DMS53 (cell line): Measurements from ENCODE around the gene RHBDD3.

Experiments
- DNase-seq: peaks from one replicate; lab custom pipeline; 2025; lab: John Stamatoyannopoulos, UW

The RHBDD3 gene

GRCh38 chr22:29306175-29306834 is 38.5 kb upstream of the RHBDD3 start, which contains the start of gene GAS2L1:
GAS2L1 (plus strand) TSS chr22:29306650; CDS start chr22:29308106, 1,456 bp downstream.
- DNase-seq: peak; percentile 75

DNA sequence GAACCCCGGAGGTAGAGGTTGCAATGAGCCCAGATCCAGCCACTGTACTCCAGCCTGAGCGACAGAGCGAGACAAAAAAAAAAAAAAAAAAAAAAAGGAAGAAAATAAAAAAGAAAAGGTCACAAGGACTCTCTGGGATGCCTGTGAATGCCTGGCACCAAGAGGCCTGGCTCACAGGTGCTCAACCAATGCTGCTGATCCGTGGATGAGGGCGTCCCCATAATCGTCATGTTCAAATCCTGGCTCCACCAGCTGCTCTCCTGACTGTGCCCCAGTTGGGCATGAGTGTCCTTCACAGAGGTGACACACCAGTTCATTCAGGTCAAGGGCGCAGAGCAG is 38.0 kb upstream of the RHBDD3 start:
- no peak for DNase-seq

GRCh38 chr22:29302681-29303465 is 35.1 kb upstream of the RHBDD3 start:
- DNase-seq: peak; percentile 43

DNA sequence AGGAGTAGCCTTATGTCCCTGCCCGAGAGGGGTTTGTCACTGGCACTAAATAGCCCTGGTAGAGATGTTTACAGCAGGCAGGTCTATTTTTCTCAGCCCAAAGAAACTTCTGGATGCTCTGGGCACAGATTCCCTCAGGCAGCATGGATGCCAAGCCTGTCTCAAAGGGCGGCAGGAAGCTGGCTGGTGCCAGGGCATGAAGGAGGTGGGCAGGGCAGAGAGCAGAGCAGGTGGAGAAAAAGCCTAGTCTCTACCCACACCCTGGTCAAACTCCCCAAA is 34.6 kb upstream of the RHBDD3 start:
- DNase-seq: peak; percentile 30

- no peak for DNase-seq
Observed at GRCh38 chr22:29301716-29302401, 34.1 kb upstream of the RHBDD3 start.

DNA sequence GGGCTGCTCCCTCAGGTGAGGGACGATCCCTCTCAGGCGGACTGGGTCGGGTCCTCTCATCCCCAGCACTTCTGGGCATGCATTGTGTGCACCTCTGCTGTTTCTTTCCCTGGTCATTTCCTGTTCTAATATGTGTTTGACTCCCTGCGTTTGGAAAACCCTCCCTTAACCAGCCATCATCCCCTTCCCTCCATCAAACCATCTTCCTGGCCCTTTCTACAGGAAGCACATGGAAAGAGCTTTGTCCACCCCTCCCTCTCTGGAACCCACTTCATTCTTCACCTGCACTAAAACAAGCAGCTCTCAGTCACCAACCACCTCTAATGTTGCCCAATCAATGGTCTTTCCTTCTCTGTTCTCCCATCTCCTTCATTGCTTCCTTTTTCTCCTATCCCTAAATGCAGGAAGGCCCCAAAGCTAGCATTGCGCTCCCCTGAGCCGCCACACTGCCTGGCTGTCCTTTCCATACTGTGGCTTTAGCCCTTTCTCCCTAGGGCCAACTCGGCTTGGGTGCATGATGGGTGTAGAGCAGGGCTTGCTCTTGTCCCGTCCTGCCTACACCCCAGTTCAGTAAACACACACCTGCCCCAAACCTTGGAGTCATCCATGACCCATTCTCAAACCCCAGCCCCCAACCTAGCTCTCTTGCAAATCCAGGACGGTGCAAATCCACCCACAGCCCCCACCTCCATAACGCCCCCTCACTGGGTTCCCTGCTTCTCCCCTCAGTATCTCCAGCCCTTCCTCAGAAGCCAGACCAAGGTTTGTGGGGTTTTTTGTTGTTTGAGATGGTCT is 33.2 kb upstream of the RHBDD3 start:
- DNase-seq: peak; percentile 6

DNA sequence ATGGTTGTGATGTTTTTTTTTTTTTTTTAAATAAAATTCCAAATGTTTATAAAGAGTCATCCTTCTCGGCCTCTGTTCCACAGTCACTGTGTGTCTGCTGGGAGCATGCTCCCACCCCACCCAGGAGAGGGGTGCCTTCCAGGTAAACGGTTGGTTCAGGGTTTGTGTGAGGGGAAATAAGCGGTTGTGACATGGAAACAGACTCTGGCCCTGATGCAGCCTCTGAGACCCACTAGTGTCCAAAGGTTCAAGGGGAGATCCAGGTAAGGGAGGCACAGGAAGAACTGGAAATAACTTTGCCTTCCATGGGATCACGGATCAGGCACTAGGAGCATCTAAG is 32.7 kb upstream of the RHBDD3 start:
- DNase-seq: no peak

DNA sequence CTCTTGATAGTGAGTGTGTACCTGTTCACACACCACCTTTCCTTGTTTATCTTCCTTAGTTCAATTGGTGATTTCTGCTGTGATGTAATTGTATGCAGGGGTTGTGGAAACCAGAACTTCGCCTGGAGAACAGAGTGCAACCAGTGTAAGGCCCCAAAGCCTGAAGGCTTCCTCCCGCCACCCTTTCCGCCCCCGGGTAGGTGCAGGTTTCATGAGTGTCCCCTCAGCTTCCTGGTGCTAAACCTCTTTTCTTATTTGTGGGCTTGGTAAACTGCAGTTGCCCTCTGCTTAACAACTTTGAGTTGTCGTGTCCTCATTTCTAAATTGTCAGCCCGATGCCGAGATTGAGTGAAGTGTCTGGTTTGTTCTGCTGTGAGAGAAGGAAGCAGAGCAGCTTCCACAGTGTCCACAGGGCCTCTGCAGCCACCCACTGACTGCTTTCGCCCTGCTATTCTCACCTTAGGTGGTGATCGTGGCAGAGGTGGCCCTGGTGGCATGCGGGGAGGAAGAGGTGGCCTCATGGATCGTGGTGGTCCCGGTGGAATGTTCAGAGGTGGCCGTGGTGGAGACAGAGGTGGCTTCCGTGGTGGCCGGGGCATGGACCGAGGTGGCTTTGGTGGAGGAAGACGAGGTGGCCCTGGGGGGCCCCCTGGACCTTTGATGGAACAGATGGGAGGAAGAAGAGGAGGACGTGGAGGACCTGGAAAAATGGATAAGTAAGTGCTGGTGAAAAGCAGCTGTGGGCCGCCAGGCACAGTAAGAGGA is 31.5 kb upstream of the RHBDD3 start:
- no peak for DNase-seq

DNA sequence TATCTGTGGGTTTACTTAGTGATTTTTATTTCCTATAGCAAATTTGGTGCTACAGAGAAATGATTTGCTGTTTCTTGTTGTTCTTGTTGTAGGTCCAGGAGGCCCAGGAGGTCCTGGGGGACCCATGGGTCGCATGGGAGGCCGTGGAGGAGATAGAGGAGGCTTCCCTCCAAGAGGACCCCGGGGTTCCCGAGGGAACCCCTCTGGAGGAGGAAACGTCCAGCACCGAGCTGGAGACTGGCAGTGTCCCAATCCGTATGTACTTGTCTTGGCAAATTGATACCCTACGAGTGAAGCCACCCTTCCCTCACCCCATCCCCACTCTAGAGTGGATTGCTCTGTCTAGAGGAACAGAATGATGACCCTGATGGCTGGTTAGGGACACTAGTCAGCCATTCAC is 30.9 kb upstream of the RHBDD3 start:
- no peak for DNase-seq

GRCh38 chr22:29292379-29292778 is 24.6 kb upstream of the RHBDD3 start:
- no peak for DNase-seq

DNA sequence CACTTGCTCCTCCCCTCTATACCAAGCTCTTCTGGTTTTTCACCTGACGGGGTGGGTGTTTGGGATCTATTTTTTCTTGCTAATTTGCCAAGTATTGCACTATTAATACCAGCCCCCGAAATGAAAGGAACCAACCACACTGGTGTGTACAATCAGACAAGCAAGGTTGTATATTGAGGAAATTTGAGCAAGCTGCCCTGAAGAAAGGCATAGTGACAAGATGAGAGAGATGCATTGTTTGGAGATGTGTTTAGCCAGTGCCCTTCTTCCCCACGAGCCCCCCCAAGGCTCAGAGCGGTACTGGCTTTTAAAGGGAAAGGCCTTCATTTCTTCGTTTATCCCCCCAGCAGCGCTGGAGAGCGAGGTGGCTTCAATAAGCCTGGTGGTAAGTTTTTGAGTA is 23.4 kb upstream of the RHBDD3 start:
- DNase-seq: no peak

GRCh38 chr22:29290061-29290460 is 22.3 kb upstream of the RHBDD3 start:
- DNase-seq: no peak

- no peak for DNase-seq
Observed at GRCh38 chr22:29288837-29289236, 21.1 kb upstream of the RHBDD3 start.

DNA sequence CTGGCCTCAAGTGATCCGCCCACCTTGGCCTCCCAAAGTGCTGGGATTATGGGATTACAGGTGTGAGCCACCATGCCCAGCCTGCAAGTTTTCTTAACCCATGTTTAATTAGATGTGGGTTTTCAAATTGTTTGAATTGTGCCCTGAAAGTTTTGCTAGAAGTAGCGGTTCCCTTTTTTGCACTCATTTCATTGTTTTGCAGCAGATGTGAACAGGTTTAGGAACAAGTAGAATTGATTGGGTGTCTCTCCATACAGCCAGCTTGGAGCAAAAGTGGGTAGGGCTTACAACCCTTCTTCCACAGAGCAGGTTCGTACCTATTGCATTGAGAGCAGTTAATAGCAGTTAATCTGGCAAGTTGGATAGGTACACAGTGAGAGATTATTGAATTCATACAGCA is 16.4 kb upstream of the RHBDD3 start:
- no peak for DNase-seq

- no peak for DNase-seq
Observed at GRCh38 chr22:29277927-29278326, 10.1 kb upstream of the RHBDD3 start.

- no peak for DNase-seq
Observed at GRCh38 chr22:29275819-29276565, 8.2 kb upstream of the RHBDD3 start.

DNA sequence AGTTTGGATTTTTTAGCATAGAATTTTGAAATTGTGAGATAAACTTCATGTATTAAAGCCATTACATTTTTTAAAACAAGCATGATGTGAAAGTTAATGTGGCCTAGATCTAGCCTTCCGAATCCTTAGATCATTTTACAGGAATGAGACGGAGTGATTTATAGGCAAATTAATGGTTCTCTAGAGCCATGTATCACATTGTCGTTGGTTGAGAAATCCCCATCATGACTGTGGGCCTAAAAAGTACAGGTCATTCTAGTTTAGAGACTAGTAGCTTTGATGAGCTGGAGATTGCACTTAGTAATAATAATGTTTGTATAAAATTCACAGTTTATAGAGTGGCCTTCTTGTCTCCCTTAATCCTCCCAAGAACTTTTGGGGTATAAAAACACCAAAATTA is 7.4 kb upstream of the RHBDD3 start:
- no peak for DNase-seq

GRCh38 chr22:29272624-29273023 is 4.8 kb upstream of the RHBDD3 start:
- no peak for DNase-seq

DNA sequence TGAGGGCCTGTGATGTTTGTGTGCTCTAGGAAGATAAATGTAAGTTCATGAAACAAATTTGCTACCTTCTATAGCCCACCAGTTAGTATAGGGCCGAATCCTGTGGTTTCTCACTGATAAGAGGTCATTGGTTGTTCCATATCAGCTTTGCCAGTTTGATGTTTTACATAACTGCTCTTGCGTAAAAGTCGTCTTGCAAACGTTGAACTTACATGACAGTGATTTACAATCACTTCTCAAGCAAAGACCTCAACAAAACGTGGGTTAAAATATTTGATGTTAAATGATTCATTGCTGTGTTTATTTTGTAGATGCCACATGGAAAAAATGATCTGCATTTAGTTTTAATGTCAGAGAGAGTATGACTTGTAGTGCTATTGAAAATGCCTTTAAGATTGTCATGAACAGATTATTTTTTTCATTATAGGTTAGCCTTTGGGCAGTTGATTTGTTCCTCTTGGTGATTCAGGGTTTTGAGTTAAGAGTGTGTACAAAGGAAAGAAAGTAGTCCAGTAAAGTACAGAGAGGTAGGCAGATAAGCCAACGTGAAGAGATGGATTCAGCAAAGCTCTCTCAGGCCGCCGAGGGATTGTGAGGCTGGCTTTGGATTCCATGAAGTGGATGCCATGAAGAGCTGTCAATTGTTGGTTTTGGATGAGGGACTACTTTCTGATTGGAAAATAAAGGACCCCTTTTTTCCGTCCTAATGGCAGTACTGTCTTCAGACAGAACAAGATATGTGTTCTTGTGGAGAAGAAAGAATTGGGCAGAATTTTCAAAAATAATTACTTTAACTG is 2.9 kb upstream of the RHBDD3 start:
- no peak for DNase-seq

DNA sequence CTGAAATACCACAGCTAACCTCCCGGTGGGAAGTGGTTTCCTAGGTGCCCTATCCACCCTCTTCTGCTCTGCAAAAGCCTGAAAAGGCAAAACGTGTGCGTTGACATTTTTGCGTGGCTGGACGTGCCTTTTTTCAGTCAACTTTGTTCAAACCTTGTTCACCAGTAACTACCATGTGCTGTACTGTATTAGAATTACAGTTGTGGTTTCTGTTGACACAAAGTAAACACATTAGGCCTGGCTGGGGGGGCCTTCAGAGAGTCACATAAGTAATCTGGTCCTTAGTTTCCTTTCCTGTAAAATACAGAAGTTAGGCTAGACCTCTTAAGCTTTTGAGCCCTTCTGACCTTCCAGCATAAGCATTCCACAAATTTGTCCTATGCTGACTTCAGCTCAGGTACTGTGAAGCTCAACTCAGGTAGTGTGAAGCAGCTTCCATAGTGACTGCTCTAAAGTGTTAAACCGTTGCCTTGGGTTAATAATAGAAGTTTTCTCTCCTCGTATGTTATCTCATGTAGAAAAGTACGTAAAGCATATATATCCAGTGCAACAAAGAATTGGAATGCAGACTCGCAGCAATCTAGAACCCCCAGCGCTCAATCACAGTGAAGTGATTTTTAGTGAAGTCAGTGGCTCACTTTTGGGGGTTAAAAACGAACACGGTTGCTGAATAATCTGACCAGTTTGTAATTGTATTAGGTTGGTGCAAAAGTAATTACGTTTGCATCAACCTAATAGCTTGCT is 2.1 kb upstream of the RHBDD3 start:
- DNase-seq: peak; percentile 4
